ENCODE measurements around the gene C1orf167. TPM values are rescaled to one million over a fixed set of nuclear protein-coding genes. Genes with fewer than 3 reads are reported as not detected.
A peak's percentile ranks its signal among the peaks of the same experiment; 100 is the strongest.

C1orf167 gene
- total and polyA plus RNA-seq, 5 donors from 2014 or later, result 0.61 to 1.3 (median 1.0) TPM; not detected in 2

GRCh38 chr1:11777658-11778322 is 15.8 kb downstream of the C1orf167 start:
- Mint-ChIP-seq H3K4me3 (no peak overlapping the region), H3K9me3 (no peaks in the 10 kb centered on the region), H3K4me1 (no peaks in the 10 kb centered on the region), H3K27me3 (peaks cover 10% of the 10 kb centered on the region), H3K27ac (no peak overlapping the region), H3K36me3 (no peaks in the 10 kb centered on the region)
- Histone ChIP-seq H3K4me3 (ENCODE audit: low read depth, low read length) (no peak overlapping the region), H3K27me3 (ENCODE audit: control insufficient read depth, insufficient read depth, low read length) (no peaks in the 10 kb centered on the region), H3K9me3 (ENCODE audit: control insufficient read depth in 2 of 2, low read length in 2 of 2) (no peaks in the 10 kb centered on the region), H3K27ac (ENCODE audit: insufficient read depth, low read length, poor library complexity, severe bottlenecking) (no peak overlapping the region), H3K4me1 (ENCODE audit: control insufficient read depth, insufficient read depth, low read length, poor library complexity, severe bottlenecking) (no peaks in the 10 kb centered on the region), H3K36me3 (ENCODE audit: control insufficient read depth, insufficient read depth, low read length) (no peaks in the 10 kb centered on the region)
- ATAC-seq (ENCODE audit: low read depth in 2 of 2), result no peak
- no peak for DNase-seq

GRCh38 chr1:11778336-11778735 is 16.3 kb downstream of the C1orf167 start:
- ATAC-seq (ENCODE audit: low read depth in 2 of 2) (no peak), DNase-seq (no peak)
- H3K27ac ChIP-seq (ENCODE audit: insufficient read depth, low read length, poor library complexity, severe bottlenecking), result no peak overlapping the region
- H3K36me3 ChIP-seq (ENCODE audit: control insufficient read depth, insufficient read depth, low read length), result no peaks in the 10 kb centered on the region
- H3K4me1 ChIP-seq (ENCODE audit: control insufficient read depth, insufficient read depth, low read length, poor library complexity, severe bottlenecking), result no peaks in the 10 kb centered on the region
- Mint-ChIP-seq H3K36me3 (no peaks in the 10 kb centered on the region), H3K27me3 (peaks cover 10% of the 10 kb centered on the region), H3K27ac (no peak overlapping the region), H3K4me3 (no peak overlapping the region), H3K9me3 (no peaks in the 10 kb centered on the region), H3K4me1 (peaks cover 0 to 2% (median 0%) of the 10 kb centered on the region in 4 donors)
- H3K9me3 ChIP-seq (ENCODE audit: control insufficient read depth in 2 of 2, low read length in 2 of 2), result no peaks in the 10 kb centered on the region
- no peaks in the 10 kb centered on the region for H3K27me3 ChIP-seq (ENCODE audit: control insufficient read depth, insufficient read depth, low read length)
- no peak overlapping the region for H3K4me3 ChIP-seq (ENCODE audit: low read depth, low read length)

DNA sequence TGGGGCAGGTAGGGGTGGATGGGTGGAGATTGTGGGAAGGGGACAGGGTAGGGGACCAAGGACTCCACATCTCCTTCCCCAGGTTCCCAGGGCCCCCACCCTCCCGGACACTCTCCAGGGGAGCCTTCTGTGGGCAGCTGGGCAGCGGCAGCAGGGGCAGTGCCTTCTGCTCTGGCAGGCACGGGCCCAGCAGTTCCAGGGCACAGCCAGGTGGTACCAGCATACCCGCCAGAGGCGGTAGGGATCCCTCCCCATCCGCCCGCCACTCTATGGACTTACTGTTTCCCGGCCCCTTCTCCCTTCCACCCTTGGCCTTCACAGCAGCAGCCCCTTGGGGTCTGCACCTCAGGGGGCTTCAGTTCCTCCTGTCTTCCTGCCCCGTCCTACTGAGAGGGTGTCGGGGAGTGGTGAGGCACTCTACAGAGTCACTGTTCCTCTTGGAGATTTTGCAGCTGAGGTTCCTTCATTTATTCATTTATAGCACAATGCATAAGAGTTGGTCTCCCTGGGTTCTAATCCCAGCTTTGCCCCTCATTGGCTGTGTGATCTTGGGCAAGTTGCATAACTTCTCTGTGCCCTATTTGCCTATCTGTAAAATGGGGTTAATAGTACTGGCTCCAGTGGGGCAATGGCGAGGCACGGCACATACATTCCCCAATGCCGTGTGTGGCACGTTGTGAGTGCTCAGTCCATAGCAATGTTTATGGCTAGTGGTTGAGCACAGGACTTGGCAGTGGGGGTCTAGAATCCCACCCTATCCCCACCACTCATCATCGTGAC is 17.0 kb downstream of the C1orf167 start:
- H3K4me3 Mint-ChIP-seq, result no peak overlapping the region
- DNase-seq (no peak), ATAC-seq (ENCODE audit: low read depth in 2 of 2) (no peak)
- no peak overlapping the region for H3K27ac ChIP-seq (ENCODE audit: insufficient read depth, low read length, poor library complexity, severe bottlenecking)
- no peaks in the 10 kb centered on the region for H3K36me3 ChIP-seq (ENCODE audit: control insufficient read depth, insufficient read depth, low read length)
- no peaks in the 10 kb centered on the region for H3K27me3 ChIP-seq (ENCODE audit: control insufficient read depth, insufficient read depth, low read length)
- peaks cover 10% of the 10 kb centered on the region for H3K27me3 Mint-ChIP-seq
- H3K4me1 Mint-ChIP-seq, result peaks cover 0 to 3% (median 0%) of the 10 kb centered on the region in 4 donors
- H3K4me3 ChIP-seq (ENCODE audit: low read depth, low read length), result no peak overlapping the region
- no peaks in the 10 kb centered on the region for H3K4me1 ChIP-seq (ENCODE audit: control insufficient read depth, insufficient read depth, low read length, poor library complexity, severe bottlenecking)
- H3K9me3 ChIP-seq (ENCODE audit: control insufficient read depth in 2 of 2, low read length in 2 of 2), result no peaks in the 10 kb centered on the region
- H3K27ac Mint-ChIP-seq, result no peak overlapping the region
- H3K9me3 Mint-ChIP-seq, result no peaks in the 10 kb centered on the region
- H3K36me3 Mint-ChIP-seq, result no peaks in the 10 kb centered on the region

DNA sequence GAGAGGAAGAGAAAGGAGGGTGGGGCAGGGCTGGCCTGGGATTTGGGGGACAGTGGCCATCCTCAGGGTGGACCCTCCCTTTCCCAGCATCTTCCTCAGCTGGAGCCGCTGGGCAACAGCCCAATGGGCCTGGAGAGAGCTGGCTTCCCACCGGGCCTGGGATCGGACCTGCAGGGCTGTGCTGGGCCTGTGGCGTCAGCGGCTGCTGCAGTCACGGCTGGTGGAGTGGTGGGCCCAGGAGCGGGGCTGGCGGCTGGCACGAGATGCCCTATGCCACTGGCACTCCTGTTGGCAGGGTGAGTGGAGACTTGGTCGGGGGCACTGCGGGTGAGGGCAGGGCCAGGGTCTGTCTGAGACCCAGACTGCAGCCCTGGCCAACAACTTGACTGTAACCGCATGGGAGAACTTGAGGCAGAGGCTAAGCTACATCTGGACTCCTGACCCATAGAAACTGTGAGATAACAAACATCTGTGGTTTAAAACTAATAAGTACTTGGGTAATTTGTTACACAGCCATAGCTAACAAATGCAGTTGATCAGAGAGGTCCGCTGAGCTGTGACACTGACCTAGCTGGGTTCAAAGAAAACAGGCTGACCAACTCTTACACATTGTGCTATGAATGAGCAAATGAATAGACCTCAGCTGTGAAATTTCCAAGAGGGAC is 17.9 kb downstream of the C1orf167 start:
- Histone ChIP-seq H3K36me3 (ENCODE audit: control insufficient read depth, insufficient read depth, low read length) (no peaks in the 10 kb centered on the region), H3K27ac (ENCODE audit: insufficient read depth, low read length, poor library complexity, severe bottlenecking) (no peak overlapping the region), H3K4me3 (ENCODE audit: low read depth, low read length) (no peak overlapping the region), H3K27me3 (ENCODE audit: control insufficient read depth, insufficient read depth, low read length) (no peaks in the 10 kb centered on the region), H3K9me3 (ENCODE audit: control insufficient read depth in 2 of 2, low read length in 2 of 2) (no peaks in the 10 kb centered on the region), H3K4me1 (ENCODE audit: control insufficient read depth, insufficient read depth, low read length, poor library complexity, severe bottlenecking) (peaks cover 5% of the 10 kb centered on the region)
- Mint-ChIP-seq H3K4me1 (peaks cover 0 to 7% (median 0%) of the 10 kb centered on the region in 4 donors), H3K36me3 (no peaks in the 10 kb centered on the region), H3K4me3 (no peak overlapping the region), H3K9me3 (no peaks in the 10 kb centered on the region), H3K27ac (no peak overlapping the region), H3K27me3 (peaks cover 10% of the 10 kb centered on the region)
- DNase-seq (no peak), ATAC-seq (ENCODE audit: low read depth in 2 of 2) (no peak)

DNA sequence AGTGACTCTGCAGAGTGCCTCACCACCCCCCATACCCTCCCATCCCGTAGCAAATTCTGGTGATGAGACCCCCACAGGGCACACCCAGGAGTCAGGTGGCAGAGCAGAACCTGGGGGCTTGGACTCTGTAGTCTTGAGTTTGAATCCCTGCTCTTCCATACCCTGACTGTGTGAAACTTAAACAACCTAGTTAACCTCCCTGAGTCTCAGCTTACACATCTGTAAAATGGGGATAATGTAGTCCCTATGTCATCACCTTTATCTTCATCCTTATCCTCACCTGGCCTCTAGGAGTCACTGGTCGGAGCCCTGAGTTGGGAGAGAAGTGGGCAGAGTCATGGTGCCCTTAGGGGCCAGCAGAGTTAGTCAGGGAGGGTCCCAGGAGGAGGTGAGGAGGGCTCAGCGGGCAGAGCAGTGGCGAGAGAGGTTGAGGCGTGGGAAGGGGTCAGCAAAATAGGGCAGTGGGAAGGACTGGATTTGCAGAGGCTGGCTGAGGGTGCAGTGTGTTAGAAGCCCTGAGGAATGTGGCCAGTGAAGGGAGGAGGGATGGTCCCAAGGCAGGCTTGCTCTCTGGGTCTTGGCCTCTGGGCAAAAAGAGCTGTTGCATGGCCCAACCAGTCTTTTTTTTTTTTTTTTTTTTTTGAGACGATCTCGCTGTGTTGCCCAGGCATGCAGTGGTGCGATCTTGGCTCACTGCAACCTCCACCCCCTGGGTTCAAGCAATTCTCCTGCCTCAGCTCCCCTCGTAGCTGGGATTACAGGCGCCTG is 18.6 kb downstream of the C1orf167 start:
- H3K27ac Mint-ChIP-seq, result peak overlapping the region in 1 of 3 donors; percentile 14
- H3K9me3 Mint-ChIP-seq, result no peaks in the 10 kb centered on the region
- no peaks in the 10 kb centered on the region for H3K36me3 ChIP-seq (ENCODE audit: control insufficient read depth, insufficient read depth, low read length)
- H3K27ac ChIP-seq (ENCODE audit: insufficient read depth, low read length, poor library complexity, severe bottlenecking), result no peak overlapping the region
- no peak overlapping the region for H3K4me3 ChIP-seq (ENCODE audit: low read depth, low read length)
- ATAC-seq (ENCODE audit: low read depth in 2 of 2) (no peak), DNase-seq (no peak)
- H3K4me3 Mint-ChIP-seq, result no peak overlapping the region
- H3K27me3 Mint-ChIP-seq, result peaks cover 10% of the 10 kb centered on the region
- H3K9me3 ChIP-seq (ENCODE audit: control insufficient read depth in 2 of 2, low read length in 2 of 2), result no peaks in the 10 kb centered on the region
- peaks cover 0 to 10% (median 0%) of the 10 kb centered on the region in 4 donors for H3K4me1 Mint-ChIP-seq
- H3K4me1 ChIP-seq (ENCODE audit: control insufficient read depth, insufficient read depth, low read length, poor library complexity, severe bottlenecking), result peaks cover 12% of the 10 kb centered on the region
- H3K36me3 Mint-ChIP-seq, result no peaks in the 10 kb centered on the region
- no peaks in the 10 kb centered on the region for H3K27me3 ChIP-seq (ENCODE audit: control insufficient read depth, insufficient read depth, low read length)

DNA sequence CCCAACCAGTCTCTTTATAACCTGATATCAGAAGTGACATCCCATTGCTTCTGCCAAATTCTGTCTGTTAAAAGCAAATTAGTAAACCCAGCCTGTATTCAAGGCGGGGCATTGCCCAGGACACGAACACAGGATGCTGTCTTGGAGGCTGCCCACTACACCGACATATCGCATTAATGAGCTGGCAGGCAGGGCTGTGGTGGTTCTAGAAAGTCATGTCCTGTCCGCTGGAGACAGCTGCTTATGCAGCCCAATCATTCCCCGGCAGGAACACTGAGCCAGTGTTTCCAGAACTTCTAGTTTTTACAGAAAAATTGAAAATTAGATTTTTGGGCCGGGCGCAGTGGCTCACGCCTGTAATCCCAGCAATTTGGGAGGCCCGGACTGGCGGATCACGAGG is 19.3 kb downstream of the C1orf167 start:
- ATAC-seq (ENCODE audit: low read depth in 2 of 2) (no peak), DNase-seq (no peak)
- Histone ChIP-seq H3K27me3 (ENCODE audit: control insufficient read depth, insufficient read depth, low read length) (no peaks in the 10 kb centered on the region), H3K9me3 (ENCODE audit: control insufficient read depth in 2 of 2, low read length in 2 of 2) (no peaks in the 10 kb centered on the region), H3K27ac (ENCODE audit: insufficient read depth, low read length, poor library complexity, severe bottlenecking) (no peak overlapping the region), H3K4me3 (ENCODE audit: low read depth, low read length) (no peak overlapping the region), H3K4me1 (ENCODE audit: control insufficient read depth, insufficient read depth, low read length, poor library complexity, severe bottlenecking) (peaks cover 12% of the 10 kb centered on the region), H3K36me3 (ENCODE audit: control insufficient read depth, insufficient read depth, low read length) (no peaks in the 10 kb centered on the region)
- Mint-ChIP-seq H3K36me3 (no peaks in the 10 kb centered on the region), H3K4me3 (no peak overlapping the region), H3K9me3 (no peaks in the 10 kb centered on the region), H3K4me1 (peaks cover 0 to 10% (median 0%) of the 10 kb centered on the region in 4 donors), H3K27me3 (peaks cover 10% of the 10 kb centered on the region), H3K27ac (no peak overlapping the region)

DNA sequence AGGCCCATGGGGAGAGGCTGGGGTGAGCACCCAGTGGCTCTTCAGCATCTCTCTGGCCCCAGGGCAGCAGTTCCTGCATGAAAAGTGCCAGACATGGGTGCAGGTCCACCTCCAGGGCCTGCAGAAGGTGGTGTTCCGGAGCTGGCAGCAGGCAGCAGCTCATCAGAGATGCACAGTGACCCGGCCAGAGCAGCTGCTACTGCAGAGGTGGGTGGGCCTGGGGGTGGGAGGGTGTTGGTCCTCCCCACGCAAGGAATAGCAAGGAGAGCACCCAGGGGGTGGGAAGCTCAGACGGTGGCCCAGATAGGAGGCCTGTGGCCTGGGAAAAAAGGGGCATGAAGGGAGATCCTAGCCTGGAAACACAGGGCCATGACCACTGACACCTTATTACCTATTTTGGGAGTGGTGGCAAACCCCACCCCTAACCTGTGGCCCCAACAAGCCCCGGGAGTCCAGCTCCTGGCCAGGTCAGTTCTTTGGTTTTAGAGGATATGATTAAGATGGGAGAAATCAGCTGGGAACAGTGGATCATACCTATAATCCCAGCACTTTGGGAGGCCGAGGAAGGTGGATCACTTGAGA is 20.2 kb downstream of the C1orf167 start:
- ATAC-seq (ENCODE audit: low read depth in 2 of 2) (no peak), DNase-seq (no peak)
- Mint-ChIP-seq H3K36me3 (no peaks in the 10 kb centered on the region), H3K4me1 (peaks cover 0 to 10% (median 0%) of the 10 kb centered on the region in 4 donors), H3K9me3 (no peaks in the 10 kb centered on the region), H3K27ac (no peak overlapping the region), H3K27me3 (peaks cover 8% of the 10 kb centered on the region), H3K4me3 (no peak overlapping the region)
- Histone ChIP-seq H3K4me3 (ENCODE audit: low read depth, low read length) (no peak overlapping the region), H3K36me3 (ENCODE audit: control insufficient read depth, insufficient read depth, low read length) (no peaks in the 10 kb centered on the region), H3K4me1 (ENCODE audit: control insufficient read depth, insufficient read depth, low read length, poor library complexity, severe bottlenecking) (peaks cover 12% of the 10 kb centered on the region), H3K9me3 (ENCODE audit: control insufficient read depth in 2 of 2, low read length in 2 of 2) (no peaks in the 10 kb centered on the region), H3K27ac (ENCODE audit: insufficient read depth, low read length, poor library complexity, severe bottlenecking) (no peak overlapping the region), H3K27me3 (ENCODE audit: control insufficient read depth, insufficient read depth, low read length) (no peaks in the 10 kb centered on the region)
